Spleen (tissue), 7 donors: ENCODE measurements around the gene RPS3.

Source experiments
- POLR2A ChIP-seq, 3 donors: fragments of 450-650 bp; IDR thresholded peaks; one replicate each; pipeline ENCODE4 v1.5.1; 2017; ENCODE audit warnings: antibody characterized with exemption in 3 of 3, mild to moderate bottlenecking in 1 of 3
- POLR2AphosphoS5 ChIP-seq, 3 donors: sonication (generic); formaldehyde crosslinking; IDR thresholded peaks; one replicate each; pipeline ENCODE4 v1.5.1; 2017; ENCODE audit warnings: antibody characterized with exemption in 3 of 3
- TF ChIP-seq, protein P1 (sequence below), 11 experiments: fragments of 200-600 bp in 7 of 11; fragments of 450-650 bp in 4 of 11; sonication (generic) in 4 of 11; IDR thresholded peaks in 8 of 11; conservative IDR thresholded peaks in 3 of 11; 1 replicate in 7 of 11; 2 replicates in 4 of 11; pipeline versions ENCODE4 v1.4.0 to v1.8.0; 2016 to 2021; ENCODE audit warnings: antibody characterized with exemption in 11 of 11, inconsistent platforms in 4 of 11, mild to moderate bottlenecking in 1 of 11
- donor health status: DM: no; HTN: no; CAD: no; lungs with moderate emphysema.
- donor health status: DM: no; HTN: no; CAD: no.
- donor health status: DM: no; HTN: no; CAD: no.

DNA sequence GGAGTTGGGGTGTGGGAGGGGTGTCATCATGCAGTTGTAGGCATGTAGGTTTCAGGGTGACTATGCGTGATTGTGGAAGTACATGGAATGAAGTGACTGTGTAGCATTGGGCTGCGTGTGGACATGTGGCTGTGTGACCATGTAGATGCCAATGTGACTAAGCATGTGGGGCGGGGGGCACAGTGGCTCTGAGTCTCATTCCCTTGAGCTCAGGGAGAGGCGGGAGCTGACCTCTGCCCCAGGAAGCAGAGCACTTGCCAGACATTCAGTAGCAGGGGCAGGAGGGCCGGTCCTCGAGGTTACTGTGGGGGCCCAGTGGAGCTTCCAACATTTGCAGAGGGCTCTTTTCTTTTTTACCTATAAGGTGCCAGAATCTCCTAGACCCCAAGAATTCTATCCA lies 34.1 kb downstream of the RPS3 start:
- no peak for TF ChIP-seq POLR2AphosphoS5 (IDR thresholded peaks at IDR 0.05)
- TF ChIP-seq, protein P1, sequence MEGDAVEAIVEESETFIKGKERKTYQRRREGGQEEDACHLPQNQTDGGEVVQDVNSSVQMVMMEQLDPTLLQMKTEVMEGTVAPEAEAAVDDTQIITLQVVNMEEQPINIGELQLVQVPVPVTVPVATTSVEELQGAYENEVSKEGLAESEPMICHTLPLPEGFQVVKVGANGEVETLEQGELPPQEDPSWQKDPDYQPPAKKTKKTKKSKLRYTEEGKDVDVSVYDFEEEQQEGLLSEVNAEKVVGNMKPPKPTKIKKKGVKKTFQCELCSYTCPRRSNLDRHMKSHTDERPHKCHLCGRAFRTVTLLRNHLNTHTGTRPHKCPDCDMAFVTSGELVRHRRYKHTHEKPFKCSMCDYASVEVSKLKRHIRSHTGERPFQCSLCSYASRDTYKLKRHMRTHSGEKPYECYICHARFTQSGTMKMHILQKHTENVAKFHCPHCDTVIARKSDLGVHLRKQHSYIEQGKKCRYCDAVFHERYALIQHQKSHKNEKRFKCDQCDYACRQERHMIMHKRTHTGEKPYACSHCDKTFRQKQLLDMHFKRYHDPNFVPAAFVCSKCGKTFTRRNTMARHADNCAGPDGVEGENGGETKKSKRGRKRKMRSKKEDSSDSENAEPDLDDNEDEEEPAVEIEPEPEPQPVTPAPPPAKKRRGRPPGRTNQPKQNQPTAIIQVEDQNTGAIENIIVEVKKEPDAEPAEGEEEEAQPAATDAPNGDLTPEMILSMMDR (IDR thresholded peaks at IDR 0.05 in 8 of 11, conservative IDR thresholded peaks at IDR 0.05 in 3 of 11), result no peak
- TF ChIP-seq POLR2A (IDR thresholded peaks at IDR 0.05), result no peak
